ENCODE data around the gene CCDC59.

DNA sequence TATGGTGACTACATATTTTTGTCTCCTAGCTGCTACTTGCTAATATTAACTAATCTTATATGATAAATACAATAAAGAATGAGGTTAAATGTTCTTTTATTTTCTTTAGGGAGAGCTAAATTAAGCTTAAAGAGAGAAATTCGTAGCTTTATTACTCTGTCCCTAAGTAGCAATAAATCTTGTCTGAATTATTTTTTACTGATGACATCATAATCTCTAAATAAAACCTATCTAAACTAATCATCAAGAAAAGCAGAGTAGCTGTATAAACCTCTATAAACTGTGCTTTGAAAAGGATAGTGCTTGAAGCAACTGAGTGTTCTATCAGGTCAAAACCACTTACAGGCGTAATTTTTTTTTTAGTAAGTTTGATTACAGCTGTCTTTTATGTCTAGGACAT lies 42.6 kb upstream of the CCDC59 start:
- TF ChIP-seq, protein P1, sequence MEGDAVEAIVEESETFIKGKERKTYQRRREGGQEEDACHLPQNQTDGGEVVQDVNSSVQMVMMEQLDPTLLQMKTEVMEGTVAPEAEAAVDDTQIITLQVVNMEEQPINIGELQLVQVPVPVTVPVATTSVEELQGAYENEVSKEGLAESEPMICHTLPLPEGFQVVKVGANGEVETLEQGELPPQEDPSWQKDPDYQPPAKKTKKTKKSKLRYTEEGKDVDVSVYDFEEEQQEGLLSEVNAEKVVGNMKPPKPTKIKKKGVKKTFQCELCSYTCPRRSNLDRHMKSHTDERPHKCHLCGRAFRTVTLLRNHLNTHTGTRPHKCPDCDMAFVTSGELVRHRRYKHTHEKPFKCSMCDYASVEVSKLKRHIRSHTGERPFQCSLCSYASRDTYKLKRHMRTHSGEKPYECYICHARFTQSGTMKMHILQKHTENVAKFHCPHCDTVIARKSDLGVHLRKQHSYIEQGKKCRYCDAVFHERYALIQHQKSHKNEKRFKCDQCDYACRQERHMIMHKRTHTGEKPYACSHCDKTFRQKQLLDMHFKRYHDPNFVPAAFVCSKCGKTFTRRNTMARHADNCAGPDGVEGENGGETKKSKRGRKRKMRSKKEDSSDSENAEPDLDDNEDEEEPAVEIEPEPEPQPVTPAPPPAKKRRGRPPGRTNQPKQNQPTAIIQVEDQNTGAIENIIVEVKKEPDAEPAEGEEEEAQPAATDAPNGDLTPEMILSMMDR (IDR thresholded peaks at IDR 0.05): no peak
- TF ChIP-seq POLR2A (IDR thresholded peaks at IDR 0.05): no peak
